Activated B cell treated with CpG ODN at 0.5 μM for 24 hours (primary cell): ENCODE results near the gene C12orf75. TPM values are rescaled to one million over a fixed set of nuclear protein-coding genes. Genes with fewer than 3 reads are reported as not detected.

ENCODE experiments used
- ATAC-seq: fragments of 200-7000 bp; cut with Tn5 transposase; one replicate; pipeline ENCODE4 v1.10.0; 2021; ENCODE audit warnings: low read depth, mild to moderate bottlenecking, moderate library complexity
- CTCF ChIA-PET: fragments of 350-600 bp; sonication (Branson Sonifier 250); formaldehyde crosslinking; loops from one replicate; lab custom pipeline; 2021; ENCODE audit warnings: antibody characterized with exemption; lab: Charles Lee
- POLR2A ChIA-PET: fragments of 350-600 bp; sonication (Branson Sonifier 250); formaldehyde crosslinking; loops from one replicate; lab custom pipeline; 2021; ENCODE audit warnings: antibody characterized with exemption; lab: Charles Lee
- DNase-seq: peaks from one replicate; pipeline ENCODE4 v3.0.0; 2022
- H3K27ac Mint-ChIP-seq: one replicate; pipeline ENCODE4 v1.8.0; 2020; ENCODE audit warnings: mixed read lengths
- H3K27me3 Mint-ChIP-seq: one replicate; pipeline ENCODE4 v1.8.0; 2021; ENCODE audit warnings: mixed read lengths
- H3K36me3 Mint-ChIP-seq: one replicate; pipeline ENCODE4 v1.8.0; 2021; ENCODE audit warnings: low read depth, mixed read lengths
- H3K4me1 Mint-ChIP-seq: one replicate; pipeline ENCODE4 v1.8.0; 2021; ENCODE audit warnings: mixed read lengths
- H3K4me3 Mint-ChIP-seq: one replicate; pipeline ENCODE4 v1.8.0; 2020; ENCODE audit warnings: mild to moderate bottlenecking, mixed read lengths
- H3K9me3 Mint-ChIP-seq: one replicate; pipeline ENCODE4 v1.8.0; 2020; ENCODE audit warnings: mixed read lengths
- CTCF ChIP-seq: fragments of 200-600 bp; IDR thresholded peaks from one replicate; pipeline ENCODE4 v1.8.0; 2022; ENCODE audit warnings: antibody characterized with exemption, mild to moderate bottlenecking
- intact Hi-C: fragments of 100-400 bp; cut with micrococcal nuclease; formaldehyde crosslinking; loops from one replicate; pipeline ENCODE4 v1.15.1; 2024
- total RNA-seq: library from RNA; stranded (reverse); gene quantifications from 2 replicates; pipeline ENCODE4 v1.2.3, GENCODE V29; 2022

C12orf75 gene
- total RNA-seq, 1 donor from 2014 or later: 37.1 TPM

GRCh38 chr12:105316931-105317852 is 13.3 kb upstream of the C12orf75 start:
- TF ChIP-seq CTCF: no peak
- Mint-ChIP-seq H3K36me3 (peaks cover 6% of the 10 kb centered on the region), H3K27ac (no peak overlapping the region), H3K9me3 (peaks cover 5% of the 10 kb centered on the region), H3K4me3 (no peak overlapping the region), H3K27me3 (no peaks in the 10 kb centered on the region), H3K4me1 (no peaks in the 10 kb centered on the region)
- POLR2A ChIA-PET: no interaction called here
- CTCF ChIA-PET: no interaction called here
- intact Hi-C loops: no loop called here
- DNase-seq: no peak
- ATAC-seq: no peak

DNA sequence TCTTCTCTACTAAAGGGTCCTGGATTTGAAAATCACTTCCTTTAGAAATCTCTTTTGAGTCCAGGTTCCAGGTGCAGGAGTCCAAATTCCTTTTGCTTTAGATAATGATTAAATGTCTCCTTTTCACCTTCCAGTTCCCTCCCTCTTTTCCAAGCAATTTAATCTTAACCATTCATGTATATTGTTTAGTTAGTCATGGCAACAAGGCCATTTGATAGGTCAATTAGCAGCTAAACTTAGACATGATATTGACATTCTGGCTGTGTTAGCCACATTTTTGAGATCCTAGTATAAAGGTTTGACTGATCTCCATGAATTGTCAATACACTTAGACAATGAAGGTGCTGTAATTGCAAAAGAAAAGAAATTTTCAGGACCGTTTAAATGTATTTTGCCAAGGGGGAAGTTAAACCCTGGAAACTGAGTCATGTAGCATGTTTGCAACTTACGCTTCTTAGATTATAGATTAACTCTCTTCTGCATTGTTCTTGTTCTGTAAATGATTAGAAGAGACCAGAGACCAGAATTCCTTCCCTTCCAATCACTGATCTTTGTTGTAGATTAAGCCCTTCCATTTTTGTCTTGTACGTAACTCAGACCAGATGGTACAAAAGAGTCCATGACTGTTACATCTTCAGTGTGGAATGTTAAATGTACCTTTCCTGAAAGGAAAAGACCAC is 12.4 kb upstream of the C12orf75 start:
- ATAC-seq (no peak), DNase-seq (no peak)
- no peaks in the 10 kb centered on the region for H3K4me1 Mint-ChIP-seq
- CTCF ChIA-PET: no interaction called here
- H3K36me3 Mint-ChIP-seq: peaks cover 6% of the 10 kb centered on the region
- no peak overlapping the region for H3K4me3 Mint-ChIP-seq
- no peak overlapping the region for H3K27ac Mint-ChIP-seq
- POLR2A ChIA-PET: no interaction called here
- no peak for TF ChIP-seq CTCF
- intact Hi-C loops: no loop called here
- no peaks in the 10 kb centered on the region for H3K27me3 Mint-ChIP-seq
- peaks cover 5% of the 10 kb centered on the region for H3K9me3 Mint-ChIP-seq

DNA sequence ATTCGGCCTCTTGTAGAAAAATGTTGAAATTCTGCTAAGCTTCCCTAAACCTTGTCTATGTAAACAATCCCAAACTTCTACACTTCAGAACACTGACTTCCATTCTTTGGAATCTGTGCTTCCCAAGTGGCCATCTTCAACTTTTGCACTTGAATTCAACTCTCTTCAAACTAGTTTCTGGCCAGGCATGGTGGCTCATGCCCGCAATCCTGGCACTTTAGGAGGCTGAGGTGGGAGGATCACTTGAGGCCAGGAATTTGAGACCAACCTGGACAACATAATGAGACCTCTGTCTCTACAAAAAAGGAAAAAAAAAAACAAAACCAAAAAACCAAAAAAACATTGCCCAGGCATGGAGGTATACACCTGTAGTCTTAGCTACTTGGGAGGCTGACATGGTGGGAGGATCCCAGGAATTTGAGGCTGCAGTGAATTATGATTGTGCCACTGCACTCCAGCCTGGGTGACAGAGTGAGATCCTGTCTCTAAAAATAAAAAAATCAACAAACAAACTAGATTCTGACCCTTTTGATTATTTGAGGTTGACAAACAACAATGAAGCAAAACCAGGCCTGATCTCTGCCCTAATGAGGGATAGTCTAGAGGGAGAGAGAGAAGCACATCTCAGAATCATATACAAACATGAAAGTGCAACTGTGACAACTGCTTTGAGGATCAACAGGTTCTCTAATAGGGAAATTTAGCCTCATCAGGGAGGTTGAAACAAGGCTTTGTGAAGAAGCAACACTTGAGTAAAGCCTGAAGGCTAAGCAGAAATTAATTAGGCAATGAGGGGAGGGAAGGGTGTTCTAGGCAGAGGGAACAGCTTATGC is 11.6 kb upstream of the C12orf75 start:
- H3K27ac Mint-ChIP-seq: no peak overlapping the region
- CTCF ChIA-PET: interaction anchor here (3.0 kb wide), 1 partner anchor 64 kb away, joined by 19 read pairs; no protein-coding TSS in a partner anchor
- intact Hi-C loops: no loop called here

GRCh38 chr12:105319691-105320209 is 10.7 kb upstream of the C12orf75 start:
- Mint-ChIP-seq H3K9me3 (peaks cover under 1% of the 10 kb centered on the region), H3K36me3 (no peaks in the 10 kb centered on the region), H3K27me3 (no peaks in the 10 kb centered on the region), H3K4me3 (no peak overlapping the region), H3K27ac (no peak overlapping the region), H3K4me1 (no peaks in the 10 kb centered on the region)
- intact Hi-C loops: loop anchor here (5.0 kb wide), 1 partner anchor 38 kb away; no protein-coding TSS in a partner anchor
- ChIA-PET CTCF (interaction anchor here (3.0 kb wide), 1 partner anchor 63 kb away, joined by 19 read pairs; no protein-coding TSS in a partner anchor), POLR2A (no interaction called here)
- no peak for TF ChIP-seq CTCF
- DNase-seq: no peak
- ATAC-seq: no peak

More for the DNA sequence above, 11.6 kb upstream of the C12orf75 start:
- POLR2A ChIA-PET: no interaction called here
- ATAC-seq (no peak), DNase-seq (no peak)
- no peak for TF ChIP-seq CTCF
- Mint-ChIP-seq H3K27me3 (no peaks in the 10 kb centered on the region), H3K36me3 (peaks cover 3% of the 10 kb centered on the region), H3K4me1 (no peaks in the 10 kb centered on the region), H3K9me3 (peaks cover 2% of the 10 kb centered on the region), H3K4me3 (no peak overlapping the region)
